Measurements from ENCODE around the gene MATN1.

Gene MATN1

GRCh38 chr1:30741239-30741894, 18.0 kb upstream of the MATN1 start:
- peak in 1 of 2 experiments; percentile 31 for DNase-seq (ENCODE audit: low read depth in 1 of 2, low spot score in 1 of 2)
- peak; percentile 93 for TF ChIP-seq SPI1 (IDR thresholded peaks at IDR 0.05; ENCODE audit: borderline replicate concordance, low read depth)
- no peak for TF ChIP-seq CTCF (IDR thresholded peaks at IDR 0.05; ENCODE audit: insufficient read depth, low read length)
- no peak overlapping the region for H3K27ac ChIP-seq (replicated peaks)
- no peak overlapping the region for H3K4me3 ChIP-seq (replicated peaks; ENCODE audit: insufficient read depth, low read length)
- H3K27me3 ChIP-seq (ENCODE audit: insufficient read depth, poor library complexity, severe bottlenecking), result no peaks in the 10 kb centered on the region

GRCh38 chr1:30740251-30741238, 17.2 kb upstream of the MATN1 start:
- no peaks in the 10 kb centered on the region for H3K27me3 ChIP-seq (ENCODE audit: insufficient read depth, poor library complexity, severe bottlenecking)
- TF ChIP-seq SPI1 (IDR thresholded peaks at IDR 0.05; ENCODE audit: borderline replicate concordance, low read depth) (no peak), POLR2AphosphoS5 (IDR thresholded peaks at IDR 0.05; ENCODE audit: low read depth) (no peak)
- no peak for DNase-seq (ENCODE audit: low read depth in 1 of 2, low spot score in 1 of 2)
- no peak overlapping the region for H3K27ac ChIP-seq (replicated peaks)
- H3K4me3 ChIP-seq (replicated peaks; ENCODE audit: insufficient read depth, low read length), result no peak overlapping the region

- TF ChIP-seq SPI1 (IDR thresholded peaks at IDR 0.05; ENCODE audit: borderline replicate concordance, low read depth) (no peak), GABPA (IDR thresholded peaks at IDR 0.05; ENCODE audit: low read depth) (no peak), CTCF (IDR thresholded peaks at IDR 0.05; ENCODE audit: insufficient read depth, low read length) (no peak), REST (IDR thresholded peaks at IDR 0.05; ENCODE audit: insufficient replicate concordance, low read depth) (no peak), POLR2AphosphoS5 (IDR thresholded peaks at IDR 0.05; ENCODE audit: low read depth) (no peak)
- Histone ChIP-seq H3K4me3 (replicated peaks; ENCODE audit: insufficient read depth, low read length) (no peak overlapping the region), H3K27me3 (ENCODE audit: insufficient read depth, poor library complexity, severe bottlenecking) (no peaks in the 10 kb centered on the region), H3K27ac (replicated peaks) (no peak overlapping the region)
- DNase-seq (ENCODE audit: low read depth in 1 of 2, low spot score in 1 of 2), result no peak
Observed at GRCh38 chr1:30739601-30740000, 16.2 kb upstream of the MATN1 start.

GRCh38 chr1:30738715-30739559, 15.6 kb upstream of the MATN1 start:
- Histone ChIP-seq H3K4me3 (replicated peaks; ENCODE audit: insufficient read depth, low read length) (no peak overlapping the region), H3K27me3 (ENCODE audit: insufficient read depth, poor library complexity, severe bottlenecking) (no peaks in the 10 kb centered on the region), H3K27ac (replicated peaks) (no peak overlapping the region)
- DNase-seq (ENCODE audit: low read depth in 1 of 2, low spot score in 1 of 2), result no peak
- TF ChIP-seq SPI1 (IDR thresholded peaks at IDR 0.05; ENCODE audit: borderline replicate concordance, low read depth), result no peak

GRCh38 chr1:30738040-30738714, 14.8 kb upstream of the MATN1 start:
- TF ChIP-seq REST (IDR thresholded peaks at IDR 0.05; ENCODE audit: insufficient replicate concordance, low read depth) (no peak), SPI1 (IDR thresholded peaks at IDR 0.05; ENCODE audit: borderline replicate concordance, low read depth) (no peak), POLR2AphosphoS5 (IDR thresholded peaks at IDR 0.05; ENCODE audit: low read depth) (no peak), GABPA (IDR thresholded peaks at IDR 0.05; ENCODE audit: low read depth) (no peak), CTCF (IDR thresholded peaks at IDR 0.05; ENCODE audit: insufficient read depth, low read length) (no peak)
- no peak for DNase-seq (ENCODE audit: low read depth in 1 of 2, low spot score in 1 of 2)
- no peaks in the 10 kb centered on the region for H3K27me3 ChIP-seq (ENCODE audit: insufficient read depth, poor library complexity, severe bottlenecking)
- H3K27ac ChIP-seq (replicated peaks), result no peak overlapping the region
- H3K4me3 ChIP-seq (replicated peaks; ENCODE audit: insufficient read depth, low read length), result no peak overlapping the region
